Erythroblast (primary cell): ENCODE measurements around the gene CLNK.

Experiments
- GATA1 ChIP-seq: IDR thresholded peaks from 2 replicates; pipeline ENCODE4 v1.6.1; 2011; ENCODE audit warnings: low read depth, mild to moderate bottlenecking, control low read depth, low read length, moderate library complexity
- POLR2A ChIP-seq: IDR thresholded peaks from 2 replicates; pipeline ENCODE4 v1.6.1; 2011; ENCODE audit warnings: mild to moderate bottlenecking, low read length

- TF ChIP-seq POLR2A: no peak
- TF ChIP-seq GATA1: no peak
Observed at GRCh38 chr4:10460313-10461047, 224.1 kb downstream of the CLNK start.
